Right lobe of liver (tissue), 6 donors: ENCODE measurements around the gene LGMN. TPM values are rescaled to one million over a fixed set of nuclear protein-coding genes. Genes with fewer than 3 reads are reported as not detected.

Experiments
- ATAC-seq, 4 donors: fragments of 200-7000 bp; cut with Tn5 transposase; one replicate each; pipeline ENCODE4 v1.9.1; 2020; ENCODE audit warnings: mild to moderate bottlenecking in 4 of 4, moderate library complexity in 4 of 4
- DNase-seq, 3 donors: peaks; one replicate each; pipeline ENCODE4 v3.0.0-alpha.2; 2020
- H3K27ac ChIP-seq, 3 donors: fragments of 200-600 bp; one replicate each; pipeline ENCODE4 v1.8.0; 2022
- H3K27me3 ChIP-seq, 2 donors: fragments of 200-600 bp; one replicate each; pipeline ENCODE4 v1.8.0; 2022
- H3K36me3 ChIP-seq, 4 donors: fragments of 200-600 bp; sonication (generic) in 1 of 4; one replicate each; pipeline versions ENCODE4 v1.5.1 to v1.8.0; 2017 to 2022; ENCODE audit warnings: control low read depth in 1 of 4
- H3K4me1 ChIP-seq, 4 donors: fragments of 200-600 bp; sonication (generic) in 1 of 4; one replicate each; pipeline versions ENCODE4 v1.5.1 to v1.8.0; 2017 to 2022; ENCODE audit warnings: control low read depth in 1 of 4
- H3K4me3 ChIP-seq, 3 donors: fragments of 200-600 bp; one replicate each; pipeline ENCODE4 v1.8.0; 2022
- H3K9me3 ChIP-seq, 4 donors: fragments of 200-600 bp; sonication (generic) in 1 of 4; one replicate each; pipeline versions ENCODE4 v1.5.1 to v1.8.0; 2017 to 2022; ENCODE audit warnings: control low read depth in 1 of 4
- POLR2A ChIP-seq: fragments of 450-650 bp; IDR thresholded peaks from one replicate; pipeline ENCODE4 v1.6.1; 2017; ENCODE audit warnings: antibody characterized with exemption, mild to moderate bottlenecking
- WGBS: methylation state at CpG from one replicate; pipeline ENCODE4 v1.1.6; 2018; ENCODE audit warnings: low coverage, low lambda C conversion rate; ENCODE audit not compliant: insufficient coverage; ENCODE audit errors: missing lambda C conversion rate; 5-methylcytosine and 5-hydroxymethylcytosine counted together
- intact Hi-C, 2 donors: fragments of 100-400 bp; cut with DNase I; formaldehyde crosslinking; loops; one replicate each; pipeline versions ENCODE4 v1.11.2 to v1.14.1; 2022
- total RNA-seq, 6 experiments: library from RNA; depleted of rRNA in 2 of 6; stranded (reverse); fragments of >200 nt in 2 of 6; fragmentation: NEBNext Ultra II Directional in 3 of 6; extraction: Animal tissue kit (Norgen Biotek cat#: 25700) in 3 of 6; gene quantifications; one replicate each; pipeline versions ENCODE4 v1.1.0 to v1.2.4, GENCODE V29; 2016 to 2023
- TF ChIP-seq, protein P1 (sequence below), 4 donors: fragments of 200-600 bp in 3 of 4; fragments of 450-650 bp in 1 of 4; IDR thresholded peaks; one replicate each; pipeline versions ENCODE4 v1.5.1 to v1.8.0; 2016 to 2022; ENCODE audit warnings: antibody characterized with exemption in 4 of 4, mild to moderate bottlenecking in 2 of 4
- donor health status: DM: no; HTN: yes; CAD: no.
- donor health status: DM: no; HTN: no; CAD: no.
- donor health status: DM: no; HTN: no; CAD: no.
- donor health status: DM: no; HTN: yes; CAD: no.
- donor health status: DM: no; HTN: yes; CAD: no.

LGMN gene
- total RNA-seq, 6 experiments from 2014 or later = 39.6 to 111 (median 49.3) TPM

DNA sequence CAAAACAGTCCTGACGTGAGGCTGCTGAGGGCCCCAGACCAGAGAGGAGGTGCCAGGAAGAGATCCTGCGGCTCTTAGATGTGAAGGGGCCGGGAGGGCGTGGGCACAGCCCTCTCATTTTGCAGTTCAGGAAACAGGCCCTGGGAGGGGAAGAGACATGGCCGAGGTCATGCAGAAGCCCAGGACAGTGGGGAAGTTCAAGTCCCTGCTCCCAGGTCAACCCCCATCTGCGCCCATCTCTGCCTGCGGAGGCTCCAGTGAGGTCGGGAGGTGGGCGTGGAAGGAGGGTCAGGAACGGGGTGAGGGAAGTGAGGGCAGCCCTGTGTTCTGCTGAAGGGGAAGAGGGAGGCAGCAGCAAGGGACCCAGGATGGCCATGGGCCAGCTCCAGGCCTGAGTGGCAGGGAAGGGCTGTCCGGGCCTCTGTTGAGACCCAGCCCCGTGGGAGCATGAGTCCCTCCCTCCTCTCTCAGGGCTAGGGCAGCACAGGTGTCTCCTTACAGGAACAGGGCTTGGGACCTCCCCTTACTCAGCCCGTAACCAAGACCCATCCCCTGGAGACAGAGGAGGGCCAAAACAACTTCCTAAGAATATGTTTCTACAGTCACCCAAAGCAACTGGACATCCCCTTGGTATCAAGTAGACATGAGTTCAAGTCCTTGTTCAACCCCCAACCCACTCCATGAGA is 90.8 kb downstream of the LGMN start:
- peak; percentile 53 to 65 (median 64) for ATAC-seq
- DNase-seq = peak; percentile 67 to 81 (median 76)
- no peak overlapping the region for H3K4me3 ChIP-seq
- 42% methylated on average over 9 of the region's 13 CpGs for WGBS
- H3K4me1 ChIP-seq = no peaks in the 10 kb centered on the region
- no peaks in the 10 kb centered on the region for H3K27me3 ChIP-seq
- intact Hi-C loops = no loop called here
- no peaks in the 10 kb centered on the region for H3K9me3 ChIP-seq
- peak overlapping the region; percentile 13 to 51 (median 22) for H3K27ac ChIP-seq
- peak; percentile 38 for TF ChIP-seq POLR2A
- TF ChIP-seq, protein P1, sequence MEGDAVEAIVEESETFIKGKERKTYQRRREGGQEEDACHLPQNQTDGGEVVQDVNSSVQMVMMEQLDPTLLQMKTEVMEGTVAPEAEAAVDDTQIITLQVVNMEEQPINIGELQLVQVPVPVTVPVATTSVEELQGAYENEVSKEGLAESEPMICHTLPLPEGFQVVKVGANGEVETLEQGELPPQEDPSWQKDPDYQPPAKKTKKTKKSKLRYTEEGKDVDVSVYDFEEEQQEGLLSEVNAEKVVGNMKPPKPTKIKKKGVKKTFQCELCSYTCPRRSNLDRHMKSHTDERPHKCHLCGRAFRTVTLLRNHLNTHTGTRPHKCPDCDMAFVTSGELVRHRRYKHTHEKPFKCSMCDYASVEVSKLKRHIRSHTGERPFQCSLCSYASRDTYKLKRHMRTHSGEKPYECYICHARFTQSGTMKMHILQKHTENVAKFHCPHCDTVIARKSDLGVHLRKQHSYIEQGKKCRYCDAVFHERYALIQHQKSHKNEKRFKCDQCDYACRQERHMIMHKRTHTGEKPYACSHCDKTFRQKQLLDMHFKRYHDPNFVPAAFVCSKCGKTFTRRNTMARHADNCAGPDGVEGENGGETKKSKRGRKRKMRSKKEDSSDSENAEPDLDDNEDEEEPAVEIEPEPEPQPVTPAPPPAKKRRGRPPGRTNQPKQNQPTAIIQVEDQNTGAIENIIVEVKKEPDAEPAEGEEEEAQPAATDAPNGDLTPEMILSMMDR (IDR thresholded peaks at IDR 0.05) = no peak
- peaks cover 0 to 17% (median 6%) of the 10 kb centered on the region in 4 donors for H3K36me3 ChIP-seq

DNA sequence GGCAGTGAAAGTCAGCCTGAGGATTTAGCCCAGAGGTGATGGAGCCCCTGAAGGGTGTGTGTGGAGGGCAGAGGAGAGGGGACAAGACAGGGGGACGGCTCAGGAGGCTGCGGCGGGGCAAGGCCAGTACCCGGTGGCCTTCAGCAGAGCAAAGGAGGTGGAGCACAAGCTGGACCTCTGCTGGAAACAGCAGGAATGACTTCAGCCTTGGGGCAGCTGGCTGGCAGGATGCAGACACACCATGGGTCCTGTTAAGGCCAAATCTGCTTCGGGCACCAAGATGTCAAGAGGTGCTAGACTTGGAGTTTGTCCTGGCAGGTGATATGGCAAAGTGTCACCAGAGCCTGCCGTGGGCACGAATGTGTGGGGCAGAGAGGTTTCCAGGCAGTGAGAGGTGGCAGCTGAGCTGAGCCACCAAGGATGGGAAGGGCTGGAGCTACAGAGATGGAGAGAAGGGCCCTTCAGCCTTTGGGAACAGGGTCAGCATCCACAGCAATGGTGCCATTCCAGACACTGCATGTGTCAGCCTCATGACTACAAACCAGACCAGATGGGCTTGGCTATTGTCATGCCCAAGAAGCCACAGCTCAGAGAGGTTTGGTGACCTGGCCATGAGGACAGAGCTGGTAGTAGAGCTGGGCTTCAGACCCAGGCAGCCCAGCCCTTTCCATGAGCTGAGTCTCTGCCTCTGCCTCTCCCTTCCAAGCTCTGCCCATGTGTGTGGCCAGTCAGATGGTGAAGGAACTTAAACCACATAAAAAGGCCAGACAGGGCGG is 91.9 kb downstream of the LGMN start:
- no peak overlapping the region for H3K4me3 ChIP-seq
- DNase-seq = no peak
- no peak for TF ChIP-seq POLR2A
- TF ChIP-seq, protein P1 (IDR thresholded peaks at IDR 0.05) = no peak
- peaks cover 0 to 20% (median 8%) of the 10 kb centered on the region in 4 donors for H3K36me3 ChIP-seq
- no peaks in the 10 kb centered on the region for H3K9me3 ChIP-seq
- ATAC-seq = no peak
- peak overlapping the region; percentile 21 to 51 (median 37) for H3K27ac ChIP-seq
- intact Hi-C loops = no loop called here
- H3K27me3 ChIP-seq = no peaks in the 10 kb centered on the region
- no peaks in the 10 kb centered on the region for H3K4me1 ChIP-seq
- 100% methylated on average over 4 of the region's 8 CpGs for WGBS

DNA sequence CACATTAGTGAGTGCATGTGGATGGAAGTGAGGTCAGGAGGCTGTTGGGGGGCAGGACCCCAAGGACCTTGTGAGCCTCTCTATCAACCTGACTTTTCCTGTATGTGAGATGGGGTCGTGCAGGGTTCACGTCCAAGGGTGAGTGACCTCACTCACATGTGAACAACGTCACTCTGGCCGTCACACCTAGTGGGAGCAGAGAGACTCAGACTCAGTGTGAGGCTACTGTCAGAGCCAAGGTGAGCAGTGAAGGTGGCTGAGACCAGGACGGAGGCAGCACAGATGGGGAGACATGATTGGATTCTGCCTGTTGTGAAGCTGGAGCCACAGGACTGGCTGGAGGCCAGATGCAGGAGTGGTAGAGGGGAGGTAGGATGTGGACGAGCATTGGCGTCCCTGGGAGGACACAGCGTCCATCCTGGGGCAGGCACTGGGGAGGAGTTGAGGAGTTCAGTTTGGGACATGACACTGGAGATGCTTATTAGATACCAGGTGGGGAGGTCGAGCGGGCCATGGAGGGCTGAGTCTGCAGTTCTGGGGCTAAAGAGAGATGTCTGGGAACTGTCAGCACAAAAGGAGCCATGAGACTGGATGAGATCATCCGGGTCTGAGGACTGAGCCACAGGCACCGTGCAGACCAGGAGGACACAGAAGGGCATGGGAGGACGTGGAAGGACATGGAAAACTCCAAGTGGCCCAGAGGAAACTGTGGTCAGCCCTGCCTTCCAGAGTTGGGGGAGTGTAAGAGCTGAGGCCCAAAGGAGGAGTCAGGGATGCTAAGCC is 92.8 kb downstream of the LGMN start:
- H3K4me3 ChIP-seq = no peak overlapping the region
- DNase-seq (peak in 1 of 3 donors; percentile 30), ATAC-seq (peak in 1 of 4 donors; percentile 8)
- no peaks in the 10 kb centered on the region for H3K9me3 ChIP-seq
- intact Hi-C loops = no loop called here
- H3K36me3 ChIP-seq = peaks cover 0 to 15% (median 5%) of the 10 kb centered on the region in 4 donors
- WGBS = 62% methylated on average over 9 of the region's 13 CpGs
- H3K27me3 ChIP-seq = no peaks in the 10 kb centered on the region
- H3K4me1 ChIP-seq = no peaks in the 10 kb centered on the region
- peak overlapping the region in 1 of 3 donors; percentile 51 for H3K27ac ChIP-seq
- no peak for TF ChIP-seq POLR2A
- TF ChIP-seq, protein P1 (IDR thresholded peaks at IDR 0.05) = no peak

DNA sequence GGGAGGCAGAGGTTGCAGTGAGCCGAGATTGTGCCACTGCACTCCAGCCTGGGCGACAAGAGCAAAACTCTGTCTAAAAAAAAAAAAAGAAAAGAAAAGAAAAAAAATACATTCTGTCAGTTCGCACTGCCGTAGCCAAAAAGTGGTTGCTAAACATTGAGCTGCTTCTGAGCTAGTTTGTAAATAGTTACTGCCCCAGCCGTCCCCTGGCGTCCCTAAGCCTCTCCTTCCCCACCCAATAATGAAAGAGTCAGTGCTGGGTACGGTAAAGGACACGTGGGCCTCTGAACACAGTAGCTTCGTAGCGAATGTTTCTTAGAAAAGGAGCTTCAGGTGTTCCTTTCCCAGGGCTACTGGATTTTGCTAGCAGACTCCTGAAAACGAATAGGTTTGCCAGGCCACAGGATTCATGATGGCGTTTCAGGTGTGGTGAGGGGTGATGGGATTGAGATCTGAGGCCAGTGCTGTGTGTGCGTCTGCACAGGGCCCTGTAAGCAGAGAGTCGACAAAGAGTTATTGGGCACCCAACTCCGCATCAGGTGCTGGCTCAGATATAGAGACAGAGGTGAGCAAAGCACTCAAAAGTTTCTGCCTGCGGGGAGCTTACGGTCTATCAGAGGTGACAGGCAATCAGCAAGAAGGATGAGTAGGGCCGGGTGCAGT is 94.1 kb downstream of the LGMN start:
- 76% methylated on average over 8 of the region's 18 CpGs for WGBS
- Histone ChIP-seq H3K4me1 (no peaks in the 10 kb centered on the region), H3K9me3 (no peaks in the 10 kb centered on the region), H3K36me3 (peaks cover 0 to 12% (median 4%) of the 10 kb centered on the region in 4 donors), H3K4me3 (peak overlapping the region in 1 of 3 donors; percentile 37), H3K27me3 (no peaks in the 10 kb centered on the region), H3K27ac (peak overlapping the region in 1 of 3 donors; percentile 75)
- intact Hi-C loops = no loop called here
- TF ChIP-seq, protein P1 (IDR thresholded peaks at IDR 0.05) = no peak
- TF ChIP-seq POLR2A = no peak
- no peak for ATAC-seq
- DNase-seq = no peak
